K562 (cell line): ENCODE data around the gene PAF1. TPM values are rescaled to one million over a fixed set of nuclear protein-coding genes. Genes with fewer than 3 reads are reported as not detected.

Source experiments
- JUN ChIP-seq, 2 experiments: sonication (generic) in 1 of 2; formaldehyde crosslinking in 1 of 2; IDR thresholded peaks; 2 replicates each; pipeline versions ENCODE4 v1.6.1 to v1.8.0; 2012 to 2022; ENCODE audit warnings: borderline replicate concordance in 2 of 2, mild to moderate bottlenecking in 2 of 2, improper control_type of control experiment in 1 of 2, low read depth in 1 of 2, low read length in 1 of 2, missing genetic modification reagents in 1 of 2
- LCOR ChIP-seq: sonication (generic); formaldehyde crosslinking; IDR thresholded peaks from 2 replicates; pipeline ENCODE4 v1.8.0; 2022; ENCODE audit warnings: mild to moderate bottlenecking, missing genetic modification reagents
- MLLT1 ChIP-seq, 2 experiments: fragments of 450-650 bp; IDR thresholded peaks; 2 replicates each; pipeline ENCODE4 v1.6.1; 2016
- PRDM10 ChIP-seq: fragments of 450-650 bp; IDR thresholded peaks from 2 replicates; pipeline ENCODE4 v1.6.1; 2018; ENCODE audit not compliant: partially characterized antibody
- SMARCA5 ChIP-seq: fragments of 450-650 bp; IDR thresholded peaks from 2 replicates; pipeline ENCODE4 v1.6.1; 2016
- THRB ChIP-seq: fragments of 450-650 bp; formaldehyde crosslinking; conservative IDR thresholded peaks from 2 replicates; pipeline ENCODE4 v1.4.0; 2022; ENCODE audit warnings: mild to moderate bottlenecking, missing genetic modification characterization
- ZBTB34 ChIP-seq: fragments of 250-450 bp; sonication (Bioruptor Pico); IDR thresholded peaks from 2 replicates; pipeline ENCODE4 v1.8.0; 2021; ENCODE audit warnings: mild to moderate bottlenecking, moderate library complexity
- ZBTB8A ChIP-seq: fragments of 450-650 bp; IDR thresholded peaks from 2 replicates; pipeline ENCODE4 v1.6.1; 2018; ENCODE audit warnings: mild to moderate bottlenecking, moderate library complexity; ENCODE audit not compliant: partially characterized antibody
- ZMIZ1 ChIP-seq, 2 experiments: fragments of 150-350 bp in 1 of 2; IDR thresholded peaks; 2 replicates each; pipeline ENCODE4 v1.6.1; 2012 to 2016; ENCODE audit warnings: low read depth in 2 of 2, low read length in 2 of 2, mild to moderate bottlenecking in 1 of 2, moderate library complexity in 1 of 2
- ZNF584 ChIP-seq: fragments of 200-800 bp; sonication (Bioruptor generic); IDR thresholded peaks from 2 replicates; pipeline ENCODE4 v1.6.1; 2016; ENCODE audit warnings: low read depth, mild to moderate bottlenecking, missing genetic modification characterization, missing compliant biosample characterization
- ZSCAN29 ChIP-seq: fragments of 450-650 bp; IDR thresholded peaks from 2 replicates; pipeline ENCODE4 v1.6.1; 2017
- polyA plus RNA-seq, 8 experiments: library from polyadenylated mRNA; depleted of rRNA in 4 of 8; stranded (reverse) in 5 of 8; unstranded in 3 of 8; fragments of >200 nt; fragmentation: Nextera tagmentation in 2 of 8; fragmentation: Illumina TruSeq in 1 of 8; extraction: Ambion mirVana in 2 of 8; extraction: Trizol in 1 of 8; gene quantifications; 2 replicates each; pipeline versions ENCODE4 v1.2.1 to v1.2.3, GENCODE V29; 2011 to 2014; ENCODE audit warnings: inconsistent platforms in 1 of 8, missing spikeins in 1 of 8
- total RNA-seq, 7 experiments: library from RNA; depleted of rRNA in 6 of 7; stranded (reverse); fragments of >200 nt in 6 of 7; fragmentation: Illumina TruSeq in 2 of 7; extraction: Trizol in 2 of 7; gene quantifications; 2 replicates each; pipeline versions ENCODE4 v1.2.1 to v1.2.3, GENCODE V29; 2011 to 2021; ENCODE audit warnings: low replicate concordance in 1 of 7

PAF1 gene
- total and polyA plus RNA-seq, 9 of the 15 experiments (the other 6 are each of a cell fraction or from before 2014, with no cell fraction given) = 1.5 to 45.0 (median 33.8) TPM

- TF ChIP-seq PRDM10 (peak; percentile 69), MLLT1 (IDR thresholded peaks at IDR 0.05) (peak; percentile 62 to 80; a peak in 2 of 4 replicates), ZNF584 (CRISPR knock-in tag) (no peak), ZMIZ1 (IDR thresholded peaks at IDR 0.05; ENCODE audit: low read depth in 2 of 2, low read length in 2 of 2) (peak in 1 of 2 experiments; percentile 57; a peak in 2 of 4 replicates), JUN (IDR thresholded peaks at IDR 0.05; ENCODE audit: borderline replicate concordance, low read depth, low read length) (no peak), JUN (CRISPR knock-in tag; IDR thresholded peaks at IDR 0.05; ENCODE audit: borderline replicate concordance) (peak; percentile 33; the same call in 1 of the 2 replicates), ZSCAN29 (peak; percentile 96), ZBTB8A (no peak), ZBTB34 (CRISPR knock-in tag) (no peak), SMARCA5 (no peak), LCOR (CRISPR knock-in tag) (peak; percentile 81; the same call in 1 of the 2 replicates), THRB (CRISPR knock-in tag) (peak; percentile 21; the same call in 1 of the 2 replicates)
Measured at GRCh38 chr19:39406656-39407409, 15.9 kb upstream of the PAF1 start, which contains the start of gene ZFP36 (continued).
